Measurements from ENCODE around the gene TNKS2.

- TF ChIP-seq EZH2 (IDR thresholded peaks at IDR 0.05; ENCODE audit: borderline replicate concordance, insufficient read depth, low read depth, low read length, poor library complexity, severe bottlenecking) (no peak), CTCF (IDR thresholded peaks at IDR 0.05) (no peak)
Measured at GRCh38 chr10:91880310-91880709, 82.1 kb downstream of the TNKS2 start.

Data from B cell (primary cell).